Karpas-422 (cell line): ENCODE data around the gene TBC1D13. TPM values are rescaled to one million over a fixed set of nuclear protein-coding genes. Genes with fewer than 3 reads are reported as not detected.
A peak's percentile ranks its signal among the peaks of the same experiment; 100 is the strongest.
"Not testable (repeated sequence)": the region's sequence is repeated elsewhere in the genome, so short reads cannot be mapped to it uniquely, and the experiment has no call there.

Experiments used
- DNase-seq: peaks from one replicate; pipeline ENCODE4 v3.0.0-alpha.2; 2015
- H2AFZ ChIP-seq: fragments of 200-600 bp; sonication (generic); 2 replicates; pipeline ENCODE4 v1.6.1; 2014; ENCODE audit warnings: antibody characterized with exemption, low read length, mixed read lengths
- H3K27ac ChIP-seq: fragments of 200-600 bp; sonication (generic); 2 replicates; pipeline ENCODE4 v1.5.1; 2014; ENCODE audit warnings: mild to moderate bottlenecking, low read length, moderate library complexity
- H3K27me3 ChIP-seq: fragments of 200-600 bp; sonication (generic); 2 replicates; pipeline ENCODE4 v1.6.1; 2014; ENCODE audit warnings: low read length, mixed read lengths
- H3K36me3 ChIP-seq: fragments of 200-600 bp; sonication (generic); 2 replicates; pipeline ENCODE4 v1.6.1; 2014; ENCODE audit warnings: low read length, mixed read lengths; ENCODE audit not compliant: insufficient read depth
- H3K4me1 ChIP-seq: fragments of 200-600 bp; sonication (generic); 2 replicates; pipeline ENCODE4 v1.6.1; 2014; ENCODE audit warnings: mild to moderate bottlenecking, low read length, mixed read lengths
- H3K4me2 ChIP-seq: fragments of 200-600 bp; sonication (generic); 2 replicates; pipeline ENCODE4 v1.6.1; 2014; ENCODE audit warnings: low read length, low read depth, mild to moderate bottlenecking; ENCODE audit not compliant: poor library complexity, severe bottlenecking
- H3K4me3 ChIP-seq: fragments of 200-600 bp; sonication (generic); 2 replicates; pipeline ENCODE4 v1.5.1; 2014; ENCODE audit warnings: mild to moderate bottlenecking, antibody characterized with exemption, low read length, mixed read lengths
- H3K79me2 ChIP-seq: fragments of 200-600 bp; sonication (generic); 2 replicates; pipeline ENCODE4 v1.6.1; 2014; ENCODE audit warnings: mild to moderate bottlenecking, low read length, mixed read lengths
- H3K9ac ChIP-seq: fragments of 200-600 bp; sonication (generic); 2 replicates; pipeline ENCODE4 v1.6.0; 2014; ENCODE audit warnings: low read length
- H3K9me2 ChIP-seq: fragments of 200-600 bp; sonication (generic), shearing (Covaris generic); replicated peaks from 2 replicates; pipeline ENCODE4 v1.6.0; 2014; ENCODE audit warnings: mild to moderate bottlenecking, low read length, moderate library complexity; ENCODE audit not compliant: insufficient read depth
- H3K9me3 ChIP-seq: fragments of 300-700, 200-600 bp; sonication (generic); 2 replicates; pipeline ENCODE4 v1.6.1; 2014; ENCODE audit warnings: low read length, mixed read lengths
- H4K20me1 ChIP-seq: fragments of 200-600 bp; sonication (generic); 2 replicates; pipeline ENCODE4 v1.6.1; 2014; ENCODE audit warnings: mild to moderate bottlenecking, antibody characterized with exemption, low read length, low read depth; ENCODE audit not compliant: insufficient read depth
- total RNA-seq: library from RNA; depleted of rRNA; stranded (reverse); fragments of >200 nt; shearing (Covaris generic); gene quantifications from 2 replicates; pipeline ENCODE4 v1.2.3, GENCODE V29; 2014; ENCODE audit warnings: low replicate concordance

Gene TBC1D13
- total RNA-seq, 1 experiment from 2014 or later, result 6.7 TPM

DNA sequence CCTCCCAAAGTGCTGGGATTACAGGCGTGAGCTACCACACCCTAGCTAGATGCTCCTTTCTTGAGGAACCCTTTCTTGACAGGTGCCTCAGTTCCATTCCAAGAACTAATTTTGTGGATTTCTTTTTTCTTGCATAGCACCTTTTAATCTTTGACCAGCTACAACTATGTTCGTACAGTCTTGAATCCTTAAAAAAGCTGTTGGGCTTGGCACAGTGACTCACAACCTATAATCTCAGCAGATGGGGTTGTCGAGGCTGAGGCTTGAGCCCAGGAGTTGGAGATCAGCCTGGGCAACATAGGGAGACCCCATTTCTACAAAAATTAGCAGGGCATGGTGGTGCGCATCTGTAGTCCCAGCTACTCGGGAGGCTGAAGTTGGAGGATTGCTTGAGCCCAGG, 14.0 kb upstream of the TBC1D13 start:
- Histone ChIP-seq H3K79me2 (peaks cover 30% of the 10 kb centered on the region), H3K4me2 (no peak overlapping the region), H3K4me3 (no peak overlapping the region), H3K9me2 (no peaks in the 10 kb centered on the region), H3K9ac (no peak overlapping the region), H3K27me3 (no peaks in the 10 kb centered on the region), H2AFZ (0 out of 2 replicates have a peak overlapping the region, but pooled peaks have one; percentile 28), H3K9me3 (no peaks in the 10 kb centered on the region; the same call in 1 of the 2 replicates), H4K20me1 (no peaks in the 10 kb centered on the region), H3K4me1 (peaks cover 20% of the 10 kb centered on the region), H3K27ac (no peak overlapping the region), H3K36me3 (no peaks in the 10 kb centered on the region)
- no peak for DNase-seq

DNA sequence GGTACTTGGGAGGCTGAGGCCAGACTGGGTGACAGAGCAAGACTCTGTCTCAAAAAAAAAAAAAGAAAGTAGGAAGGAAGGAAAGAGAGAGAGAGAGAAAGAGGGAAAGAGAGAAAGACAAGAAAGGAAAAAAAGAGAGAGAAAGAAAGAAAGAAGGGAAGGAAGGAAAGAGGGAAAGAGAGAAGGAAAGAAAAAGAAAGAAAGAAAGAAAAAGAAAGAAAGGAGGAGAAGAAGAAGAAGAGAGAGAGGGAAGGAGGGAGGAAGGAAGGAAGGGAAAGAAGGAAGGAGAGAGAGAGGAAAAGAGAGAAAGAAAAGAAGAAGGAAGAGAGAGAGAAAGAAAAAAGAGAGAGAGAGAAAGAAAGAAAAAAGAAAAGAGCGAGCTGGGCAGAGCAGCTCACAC, 12.2 kb upstream of the TBC1D13 start:
- peaks cover 20% of the 10 kb centered on the region for H3K4me1 ChIP-seq
- H3K9ac ChIP-seq, result no peak overlapping the region
- H3K4me2 ChIP-seq, result no peak overlapping the region
- no peaks in the 10 kb centered on the region for H4K20me1 ChIP-seq
- peaks cover 18% of the 10 kb centered on the region for H3K79me2 ChIP-seq
- H3K27me3 ChIP-seq, result no peaks in the 10 kb centered on the region
- H3K36me3 ChIP-seq, result no peaks in the 10 kb centered on the region
- no peaks in the 10 kb centered on the region; the same call in 1 of the 2 replicates for H3K9me3 ChIP-seq
- no peaks in the 10 kb centered on the region for H3K9me2 ChIP-seq
- H2AFZ ChIP-seq, result no peak overlapping the region
- H3K27ac ChIP-seq, result no peak overlapping the region
- no peak overlapping the region for H3K4me3 ChIP-seq
- DNase-seq, result no peak

DNA sequence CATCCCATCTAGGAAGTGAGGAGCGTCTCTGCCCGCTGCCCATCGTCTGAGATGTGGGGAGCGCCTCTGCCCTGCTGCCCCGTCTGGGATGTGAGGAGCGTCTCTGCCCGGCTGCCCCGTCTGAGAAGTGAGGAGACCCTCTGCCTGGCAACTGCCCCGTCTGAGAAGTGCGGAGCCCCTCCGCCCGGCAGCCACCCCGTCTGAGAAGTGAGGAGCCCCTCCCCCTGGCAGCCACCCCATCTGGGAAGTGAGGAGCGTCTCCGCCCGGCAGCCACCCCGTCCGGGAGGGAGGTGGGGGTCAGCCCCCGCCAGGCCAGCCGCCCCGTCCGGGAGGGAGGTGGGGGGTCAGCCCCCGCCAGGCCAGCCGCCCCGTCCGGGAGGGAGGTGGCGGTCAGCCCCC, 7.0 kb upstream of the TBC1D13 start:
- H2AFZ ChIP-seq, H3K9me3 ChIP-seq, DNase-seq, H3K9me2 ChIP-seq, H3K27me3 ChIP-seq, H3K36me3 ChIP-seq, H3K4me2 ChIP-seq, H3K79me2 ChIP-seq, H3K4me3 ChIP-seq, H4K20me1 ChIP-seq, H3K9ac ChIP-seq, H3K27ac ChIP-seq: not testable (repeated sequence)
- H3K4me1 ChIP-seq, result peaks cover 11% of the 10 kb centered on the region

DNA sequence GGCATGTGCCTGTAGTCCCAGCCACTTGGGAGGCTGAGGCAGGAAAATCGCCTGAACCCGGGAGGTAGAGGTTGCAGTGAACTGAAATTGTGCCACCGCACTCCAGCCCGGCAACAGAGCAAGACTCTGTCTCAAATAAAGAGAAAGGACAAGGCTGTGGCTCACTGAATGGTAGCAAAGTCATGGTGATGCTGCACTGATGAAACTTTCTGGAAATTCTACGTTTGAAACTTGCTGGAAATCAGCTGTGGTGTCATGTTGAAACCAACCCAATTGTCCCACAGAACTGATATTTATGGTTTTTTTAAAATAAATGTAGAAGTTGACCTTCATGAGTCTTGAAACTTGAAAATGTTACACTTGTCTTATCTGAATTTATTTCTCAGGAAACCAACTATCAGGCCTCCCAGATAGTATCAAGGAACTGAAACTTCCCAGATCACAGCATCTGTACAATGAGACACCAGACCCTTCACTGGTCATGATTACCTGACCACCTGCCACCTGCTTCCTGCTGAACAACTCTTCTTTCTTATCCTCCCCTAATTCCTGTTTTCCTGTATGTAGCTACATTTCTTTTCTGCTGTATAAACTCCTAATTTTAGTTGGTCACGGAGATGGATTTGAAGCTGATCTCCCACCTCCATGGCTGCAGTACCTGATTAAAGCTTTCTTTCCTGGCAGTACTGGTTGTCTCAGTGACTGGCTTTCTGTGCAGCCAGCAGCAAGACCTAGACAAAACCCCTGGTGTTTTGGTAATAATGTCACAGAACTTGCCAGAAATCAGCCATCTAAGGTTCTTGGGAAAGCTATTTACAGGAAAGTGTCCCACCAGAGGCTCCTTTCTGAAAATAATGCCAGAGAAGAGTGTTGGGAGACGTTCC, 5.6 kb upstream of the TBC1D13 start:
- Histone ChIP-seq H3K27ac (no peak overlapping the region), H3K9ac (no peak overlapping the region), H3K9me2 (no peaks in the 10 kb centered on the region), H3K27me3 (no peaks in the 10 kb centered on the region), H3K4me3 (no peak overlapping the region), H3K79me2 (no peaks in the 10 kb centered on the region), H3K4me1 (peaks cover 11% of the 10 kb centered on the region), H4K20me1 (no peaks in the 10 kb centered on the region), H3K4me2 (no peak overlapping the region), H3K36me3 (no peaks in the 10 kb centered on the region), H3K9me3 (no peaks in the 10 kb centered on the region), H2AFZ (no peak overlapping the region)
- no peak for DNase-seq

DNA sequence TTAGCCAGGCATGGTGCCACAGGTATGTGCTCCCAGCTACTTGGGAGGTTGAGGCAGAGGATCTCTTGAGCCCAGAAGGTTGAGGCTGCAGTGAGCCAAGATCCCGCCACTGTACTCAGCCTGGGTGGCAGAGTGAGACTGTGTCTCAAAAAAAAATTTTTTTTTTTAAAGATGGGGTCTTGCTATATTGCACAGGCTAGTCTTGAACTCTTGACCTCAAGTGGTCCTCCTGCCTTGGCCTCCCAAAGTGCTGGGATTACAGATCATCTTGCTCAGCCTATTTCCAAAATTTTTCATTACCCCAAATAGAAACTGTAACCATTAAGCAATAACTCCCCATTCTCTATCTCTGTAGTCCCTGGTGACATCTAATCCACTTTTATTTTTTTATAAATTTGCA, 4.4 kb upstream of the TBC1D13 start:
- no peak overlapping the region for H3K4me3 ChIP-seq
- no peaks in the 10 kb centered on the region for H3K36me3 ChIP-seq
- no peak overlapping the region for H3K9ac ChIP-seq
- no peaks in the 10 kb centered on the region for H3K9me3 ChIP-seq
- no peaks in the 10 kb centered on the region for H4K20me1 ChIP-seq
- H2AFZ ChIP-seq, result no peak overlapping the region
- H3K4me2 ChIP-seq, result no peak overlapping the region
- no peak overlapping the region for H3K27ac ChIP-seq
- H3K9me2 ChIP-seq, result no peaks in the 10 kb centered on the region
- peaks cover 14% of the 10 kb centered on the region for H3K4me1 ChIP-seq
- DNase-seq, result no peak
- H3K79me2 ChIP-seq, result peaks cover 6% of the 10 kb centered on the region
- H3K27me3 ChIP-seq, result no peaks in the 10 kb centered on the region

DNA sequence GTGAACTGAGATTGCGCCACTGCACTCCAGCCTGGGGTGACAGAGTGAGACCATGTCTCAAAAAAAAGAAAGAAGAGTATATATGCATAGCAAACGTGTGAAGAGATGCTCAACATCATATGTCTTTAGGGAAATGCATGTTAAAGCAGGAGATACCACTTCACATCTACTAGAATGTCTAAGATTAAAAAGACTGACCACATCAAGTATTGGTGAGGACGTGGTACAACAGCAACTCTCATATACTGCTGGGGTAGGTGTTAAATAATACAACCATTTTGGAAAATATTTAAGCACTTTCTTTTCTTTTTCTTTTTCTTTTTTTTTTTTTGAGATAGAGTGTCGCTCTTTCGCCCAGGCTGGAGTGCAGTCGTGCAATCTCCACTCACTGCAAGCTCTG, 1.6 kb upstream of the TBC1D13 start:
- Histone ChIP-seq H3K4me1 (peaks cover 23% of the 10 kb centered on the region), H3K36me3 (no peaks in the 10 kb centered on the region), H3K9me2 (no peaks in the 10 kb centered on the region), H2AFZ (no peak overlapping the region), H3K27ac (no peak overlapping the region), H3K79me2 (peaks cover 22% of the 10 kb centered on the region), H4K20me1 (no peaks in the 10 kb centered on the region), H3K9ac (no peak overlapping the region), H3K4me2 (no peak overlapping the region), H3K4me3 (no peak overlapping the region), H3K27me3 (no peaks in the 10 kb centered on the region), H3K9me3 (no peaks in the 10 kb centered on the region)
- DNase-seq, result no peak

DNA sequence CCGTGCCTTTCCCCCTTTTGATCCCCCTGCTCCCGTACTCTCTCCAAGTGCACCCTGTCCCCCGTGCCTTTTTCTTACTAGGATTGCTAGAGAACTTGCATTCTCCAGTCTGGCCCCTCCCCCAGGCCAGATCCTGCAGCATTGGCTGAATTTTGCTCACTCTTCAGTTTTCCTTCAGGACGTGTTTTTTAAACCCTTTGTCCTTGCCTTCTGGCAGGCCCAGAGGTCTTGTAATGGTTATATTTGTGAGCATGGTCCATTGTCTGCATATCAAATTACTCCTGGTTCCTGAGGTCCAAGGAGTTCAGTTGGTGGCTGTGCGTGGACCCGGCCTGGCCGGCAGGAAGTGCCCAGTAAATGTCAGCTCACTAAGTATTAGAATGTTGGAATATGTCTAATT, 606 bp downstream of the TBC1D13 start:
- H3K4me3 ChIP-seq, result peak overlapping the region; percentile 76
- no peaks in the 10 kb centered on the region for H3K27me3 ChIP-seq
- H3K9me2 ChIP-seq, result no peaks in the 10 kb centered on the region
- H3K4me1 ChIP-seq, result peaks cover 23% of the 10 kb centered on the region
- H4K20me1 ChIP-seq, result no peaks in the 10 kb centered on the region
- H3K9ac ChIP-seq, result peak overlapping the region; percentile 96
- peak overlapping the region; percentile 89 for H3K4me2 ChIP-seq
- no peaks in the 10 kb centered on the region for H3K9me3 ChIP-seq
- peak; percentile 48 for DNase-seq
- H3K27ac ChIP-seq, result peak overlapping the region; percentile 16; the same call in 1 of the 2 replicates
- H2AFZ ChIP-seq, result no peak overlapping the region
- 0 out of 2 replicates have a peak, but pooled peaks cover 2% of the 10 kb centered on the region for H3K36me3 ChIP-seq
- peaks cover 22% of the 10 kb centered on the region for H3K79me2 ChIP-seq

DNA sequence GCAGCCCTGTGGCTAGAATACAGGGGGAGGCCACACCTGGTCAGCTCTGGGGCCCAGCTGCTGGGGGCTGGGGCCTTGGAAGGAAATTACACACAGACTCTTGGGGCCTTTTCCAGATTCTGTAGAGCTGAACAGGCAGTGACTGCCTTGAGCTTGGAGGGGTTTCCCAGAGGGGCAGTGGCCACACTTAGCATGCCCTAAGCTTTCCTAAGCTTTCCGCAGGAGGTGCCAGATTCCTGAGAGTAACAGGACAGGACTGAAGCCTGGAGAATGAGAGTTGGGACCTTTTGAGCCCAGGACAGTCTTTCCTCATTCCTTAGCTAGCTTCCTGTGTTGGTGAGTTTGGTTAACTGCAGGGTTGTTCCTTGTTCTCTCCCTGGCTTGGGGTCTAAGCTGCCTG, 1.4 kb downstream of the TBC1D13 start:
- no peak for DNase-seq
- H3K4me2 ChIP-seq, result peak overlapping the region; percentile 89
- H3K9me3 ChIP-seq, result no peaks in the 10 kb centered on the region
- H3K4me1 ChIP-seq, result peaks cover 20% of the 10 kb centered on the region
- no peaks in the 10 kb centered on the region for H3K9me2 ChIP-seq
- H3K79me2 ChIP-seq, result peaks cover 22% of the 10 kb centered on the region
- 0 out of 2 replicates have a peak, but pooled peaks cover 3% of the 10 kb centered on the region for H3K36me3 ChIP-seq
- H3K9ac ChIP-seq, result peak overlapping the region; percentile 96
- H3K27me3 ChIP-seq, result no peaks in the 10 kb centered on the region
- no peak overlapping the region for H2AFZ ChIP-seq
- H3K4me3 ChIP-seq, result peak overlapping the region; percentile 76
- no peak overlapping the region for H3K27ac ChIP-seq
- no peaks in the 10 kb centered on the region for H4K20me1 ChIP-seq
